ENCODE measurements around the gene UBE2G1.

DNA sequence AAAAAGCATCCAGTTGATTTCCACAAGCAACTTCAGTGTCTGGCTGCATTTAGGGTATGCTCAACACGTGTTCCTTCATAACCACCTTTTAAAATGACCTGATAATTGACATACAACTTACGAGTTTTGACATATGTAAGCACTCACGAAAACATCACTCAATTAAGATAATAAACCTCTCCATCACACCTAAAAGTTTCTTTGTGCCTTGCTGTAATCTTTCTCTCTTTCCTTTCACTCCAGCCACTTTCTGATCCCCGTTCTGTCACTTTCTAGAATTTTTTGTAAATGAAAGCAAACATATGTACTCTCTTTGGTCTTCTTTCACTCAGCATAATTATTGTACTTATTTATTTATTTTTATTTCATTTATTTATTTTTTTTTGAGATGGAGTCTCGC is 20.7 kb upstream of the UBE2G1 start:
- no peak for TF ChIP-seq POLR2AphosphoS5 (IDR thresholded peaks at IDR 0.05; ENCODE audit: low read depth, low read length)
- TF ChIP-seq TAF1 (IDR thresholded peaks at IDR 0.05; ENCODE audit: borderline replicate concordance, insufficient read depth, low read length) = no peak
